Measurements from ENCODE around the gene PADI1.

The PADI1 gene

DNA sequence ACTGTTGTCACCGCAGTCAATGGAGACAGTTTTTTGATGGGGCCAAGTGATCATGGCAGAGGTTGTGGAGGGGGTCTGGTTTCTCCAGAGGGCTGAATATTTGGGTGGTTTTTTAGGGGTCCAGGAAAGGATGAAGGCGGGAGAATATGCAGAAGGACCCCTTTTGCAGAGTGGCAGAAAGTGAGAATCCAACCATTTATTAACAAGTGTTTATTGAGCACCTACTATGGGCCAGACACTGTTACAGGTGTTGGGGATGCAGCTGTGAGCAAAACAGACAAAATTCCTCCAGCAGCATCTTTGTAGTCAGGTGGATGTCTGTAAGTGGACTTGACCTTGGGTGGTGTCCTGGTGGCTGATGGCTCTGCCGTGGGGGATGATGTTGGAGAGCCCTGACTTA lies 15.4 kb downstream of the PADI1 start:
- no peak for ATAC-seq
- TF ChIP-seq SNAI2 (CRISPR knock-in tag; IDR thresholded peaks at IDR 0.05) (no peak), OSR1 (CRISPR knock-in tag; IDR thresholded peaks at IDR 0.05) (no peak), PPARA (CRISPR knock-in tag; IDR thresholded peaks at IDR 0.05; ENCODE audit: borderline replicate concordance) (no peak), CSDC2 (CRISPR knock-in tag; IDR thresholded peaks at IDR 0.05) (no peak), TOX (CRISPR knock-in tag; IDR thresholded peaks at IDR 0.05; ENCODE audit: borderline replicate concordance) (no peak), ZNF70 (CRISPR knock-in tag; IDR thresholded peaks at IDR 0.05) (no peak), ESRRG (CRISPR knock-in tag; IDR thresholded peaks at IDR 0.05) (no peak), ZFP30 (CRISPR knock-in tag; IDR thresholded peaks at IDR 0.05) (no peak), BACH2 (CRISPR knock-in tag; IDR thresholded peaks at IDR 0.05; ENCODE audit: borderline replicate concordance) (no peak), ZC3H10 (CRISPR knock-in tag; IDR thresholded peaks at IDR 0.05) (no peak)
- TF ChIP-seq, protein P1, sequence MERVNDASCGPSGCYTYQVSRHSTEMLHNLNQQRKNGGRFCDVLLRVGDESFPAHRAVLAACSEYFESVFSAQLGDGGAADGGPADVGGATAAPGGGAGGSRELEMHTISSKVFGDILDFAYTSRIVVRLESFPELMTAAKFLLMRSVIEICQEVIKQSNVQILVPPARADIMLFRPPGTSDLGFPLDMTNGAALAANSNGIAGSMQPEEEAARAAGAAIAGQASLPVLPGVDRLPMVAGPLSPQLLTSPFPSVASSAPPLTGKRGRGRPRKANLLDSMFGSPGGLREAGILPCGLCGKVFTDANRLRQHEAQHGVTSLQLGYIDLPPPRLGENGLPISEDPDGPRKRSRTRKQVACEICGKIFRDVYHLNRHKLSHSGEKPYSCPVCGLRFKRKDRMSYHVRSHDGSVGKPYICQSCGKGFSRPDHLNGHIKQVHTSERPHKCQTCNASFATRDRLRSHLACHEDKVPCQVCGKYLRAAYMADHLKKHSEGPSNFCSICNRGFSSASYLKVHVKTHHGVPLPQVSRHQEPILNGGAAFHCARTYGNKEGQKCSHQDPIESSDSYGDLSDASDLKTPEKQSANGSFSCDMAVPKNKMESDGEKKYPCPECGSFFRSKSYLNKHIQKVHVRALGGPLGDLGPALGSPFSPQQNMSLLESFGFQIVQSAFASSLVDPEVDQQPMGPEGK (CRISPR knock-in tag; IDR thresholded peaks at IDR 0.05; ENCODE audit: borderline replicate concordance) = no peak
- TF ChIP-seq, protein P2, sequence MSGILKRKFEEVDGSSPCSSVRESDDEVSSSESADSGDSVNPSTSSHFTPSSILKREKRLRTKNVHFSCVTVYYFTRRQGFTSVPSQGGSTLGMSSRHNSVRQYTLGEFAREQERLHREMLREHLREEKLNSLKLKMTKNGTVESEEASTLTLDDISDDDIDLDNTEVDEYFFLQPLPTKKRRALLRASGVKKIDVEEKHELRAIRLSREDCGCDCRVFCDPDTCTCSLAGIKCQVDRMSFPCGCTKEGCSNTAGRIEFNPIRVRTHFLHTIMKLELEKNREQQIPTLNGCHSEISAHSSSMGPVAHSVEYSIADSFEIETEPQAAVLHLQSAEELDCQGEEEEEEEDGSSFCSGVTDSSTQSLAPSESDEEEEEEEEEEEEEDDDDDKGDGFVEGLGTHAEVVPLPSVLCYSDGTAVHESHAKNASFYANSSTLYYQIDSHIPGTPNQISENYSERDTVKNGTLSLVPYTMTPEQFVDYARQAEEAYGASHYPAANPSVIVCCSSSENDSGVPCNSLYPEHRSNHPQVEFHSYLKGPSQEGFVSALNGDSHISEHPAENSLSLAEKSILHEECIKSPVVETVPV (CRISPR knock-in tag; IDR thresholded peaks at IDR 0.05) = no peak

DNA sequence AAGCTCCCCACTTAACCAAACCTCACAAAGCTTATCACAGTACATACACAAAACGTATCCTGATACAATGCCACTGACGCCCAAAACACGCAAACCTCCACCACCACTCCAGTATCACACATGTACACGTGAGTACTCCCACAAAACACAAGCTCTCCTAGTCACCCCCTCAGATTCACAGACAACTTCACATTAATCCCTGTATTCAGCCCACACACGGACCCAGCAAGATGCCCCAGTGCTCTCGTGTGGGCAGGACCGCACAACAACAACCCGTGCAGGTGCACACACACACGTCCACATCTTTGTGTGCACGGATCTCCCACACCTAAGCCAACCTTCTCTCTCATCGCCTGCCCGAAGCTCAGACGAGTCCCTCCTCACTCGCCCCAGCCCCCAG lies 17.6 kb downstream of the PADI1 start:
- TF ChIP-seq, protein P2 (CRISPR knock-in tag; IDR thresholded peaks at IDR 0.05) = no peak
- TF ChIP-seq ZNF70 (CRISPR knock-in tag; IDR thresholded peaks at IDR 0.05) (no peak), ESRRG (CRISPR knock-in tag; IDR thresholded peaks at IDR 0.05) (no peak), SNAI2 (CRISPR knock-in tag; IDR thresholded peaks at IDR 0.05) (no peak), ZFP3 (CRISPR knock-in tag; IDR thresholded peaks at IDR 0.05) (no peak), ZFP30 (CRISPR knock-in tag; IDR thresholded peaks at IDR 0.05) (no peak), ZNF565 (CRISPR knock-in tag; conservative IDR thresholded peaks at IDR 0.05; ENCODE audit: low read depth) (no peak), TCF4 (CRISPR knock-in tag; IDR thresholded peaks at IDR 0.05; ENCODE audit: borderline replicate concordance) (no peak)
- TF ChIP-seq, protein P3, sequence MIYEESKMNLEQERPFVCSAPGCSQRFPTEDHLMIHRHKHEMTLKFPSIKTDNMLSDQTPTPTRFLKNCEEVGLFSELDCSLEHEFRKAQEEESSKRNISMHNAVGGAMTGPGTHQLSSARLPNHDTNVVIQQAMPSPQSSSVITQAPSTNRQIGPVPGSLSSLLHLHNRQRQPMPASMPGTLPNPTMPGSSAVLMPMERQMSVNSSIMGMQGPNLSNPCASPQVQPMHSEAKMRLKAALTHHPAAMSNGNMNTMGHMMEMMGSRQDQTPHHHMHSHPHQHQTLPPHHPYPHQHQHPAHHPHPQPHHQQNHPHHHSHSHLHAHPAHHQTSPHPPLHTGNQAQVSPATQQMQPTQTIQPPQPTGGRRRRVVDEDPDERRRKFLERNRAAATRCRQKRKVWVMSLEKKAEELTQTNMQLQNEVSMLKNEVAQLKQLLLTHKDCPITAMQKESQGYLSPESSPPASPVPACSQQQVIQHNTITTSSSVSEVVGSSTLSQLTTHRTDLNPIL (CRISPR knock-in tag; IDR thresholded peaks at IDR 0.05; ENCODE audit: low read depth) = no peak
- no peak for ATAC-seq

DNA sequence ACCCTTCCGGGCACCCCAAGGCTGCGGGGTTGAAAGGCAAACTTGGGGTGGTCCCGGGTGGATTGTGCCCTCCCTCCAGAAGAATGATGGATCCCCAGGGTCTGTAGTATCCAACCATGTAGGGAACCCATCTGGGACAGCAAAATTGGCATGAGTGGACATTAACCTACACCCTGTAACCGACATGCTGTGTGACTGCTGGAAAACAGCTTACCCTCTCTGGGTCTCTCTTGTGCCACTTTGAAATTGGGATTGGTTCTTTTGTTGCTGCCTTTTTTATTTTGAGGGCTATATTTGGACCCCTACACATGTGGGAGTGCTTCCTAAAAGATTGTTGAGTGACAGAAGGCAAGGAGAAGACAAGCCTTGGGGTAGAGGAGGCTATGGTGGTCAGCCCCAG lies 19.5 kb downstream of the PADI1 start:
- TF ChIP-seq TCF4 (CRISPR knock-in tag; IDR thresholded peaks at IDR 0.05; ENCODE audit: borderline replicate concordance) (no peak), RARB (CRISPR knock-in tag; IDR thresholded peaks at IDR 0.05) (no peak), ESRRG (CRISPR knock-in tag; IDR thresholded peaks at IDR 0.05) (no peak), CSDC2 (CRISPR knock-in tag; IDR thresholded peaks at IDR 0.05) (no peak), PPARA (CRISPR knock-in tag; IDR thresholded peaks at IDR 0.05; ENCODE audit: borderline replicate concordance) (no peak), ZNF565 (CRISPR knock-in tag; conservative IDR thresholded peaks at IDR 0.05; ENCODE audit: low read depth) (no peak), BACH2 (CRISPR knock-in tag; IDR thresholded peaks at IDR 0.05; ENCODE audit: borderline replicate concordance) (no peak), ZFP30 (CRISPR knock-in tag; IDR thresholded peaks at IDR 0.05) (no peak), TOX (CRISPR knock-in tag; IDR thresholded peaks at IDR 0.05; ENCODE audit: borderline replicate concordance) (no peak)
- TF ChIP-seq, protein P1 (CRISPR knock-in tag; IDR thresholded peaks at IDR 0.05; ENCODE audit: borderline replicate concordance) = no peak
- TF ChIP-seq, protein P4, sequence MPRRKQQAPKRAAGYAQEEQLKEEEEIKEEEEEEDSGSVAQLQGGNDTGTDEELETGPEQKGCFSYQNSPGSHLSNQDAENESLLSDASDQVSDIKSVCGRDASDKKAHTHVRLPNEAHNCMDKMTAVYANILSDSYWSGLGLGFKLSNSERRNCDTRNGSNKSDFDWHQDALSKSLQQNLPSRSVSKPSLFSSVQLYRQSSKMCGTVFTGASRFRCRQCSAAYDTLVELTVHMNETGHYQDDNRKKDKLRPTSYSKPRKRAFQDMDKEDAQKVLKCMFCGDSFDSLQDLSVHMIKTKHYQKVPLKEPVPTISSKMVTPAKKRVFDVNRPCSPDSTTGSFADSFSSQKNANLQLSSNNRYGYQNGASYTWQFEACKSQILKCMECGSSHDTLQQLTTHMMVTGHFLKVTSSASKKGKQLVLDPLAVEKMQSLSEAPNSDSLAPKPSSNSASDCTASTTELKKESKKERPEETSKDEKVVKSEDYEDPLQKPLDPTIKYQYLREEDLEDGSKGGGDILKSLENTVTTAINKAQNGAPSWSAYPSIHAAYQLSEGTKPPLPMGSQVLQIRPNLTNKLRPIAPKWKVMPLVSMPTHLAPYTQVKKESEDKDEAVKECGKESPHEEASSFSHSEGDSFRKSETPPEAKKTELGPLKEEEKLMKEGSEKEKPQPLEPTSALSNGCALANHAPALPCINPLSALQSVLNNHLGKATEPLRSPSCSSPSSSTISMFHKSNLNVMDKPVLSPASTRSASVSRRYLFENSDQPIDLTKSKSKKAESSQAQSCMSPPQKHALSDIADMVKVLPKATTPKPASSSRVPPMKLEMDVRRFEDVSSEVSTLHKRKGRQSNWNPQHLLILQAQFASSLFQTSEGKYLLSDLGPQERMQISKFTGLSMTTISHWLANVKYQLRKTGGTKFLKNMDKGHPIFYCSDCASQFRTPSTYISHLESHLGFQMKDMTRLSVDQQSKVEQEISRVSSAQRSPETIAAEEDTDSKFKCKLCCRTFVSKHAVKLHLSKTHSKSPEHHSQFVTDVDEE (CRISPR knock-in tag; IDR thresholded peaks at IDR 0.05) = no peak
- TF ChIP-seq, protein P3 (CRISPR knock-in tag; IDR thresholded peaks at IDR 0.05; ENCODE audit: low read depth) = no peak
- no peak for ATAC-seq

Measured in SK-N-SH treated with all-trans-retinoic acid at 6 μM for 48 hours (cell line).